Vagina (tissue), 2 donors: Measurements from ENCODE around the gene ZNF407. TPM values are rescaled to one million over a fixed set of nuclear protein-coding genes. Genes with fewer than 3 reads are reported as not detected.

Source experiments
- DNase-seq, 2 donors: peaks; one replicate each; pipeline ENCODE4 v3.0.0-alpha.2; 2017; ENCODE audit errors: extremely low spot score in 2 of 2
- H3K27ac ChIP-seq: fragments of 200-600 bp; sonication (generic); one replicate; pipeline ENCODE4 v1.5.1; 2019
- H3K27me3 ChIP-seq: fragments of 200-600 bp; sonication (generic); one replicate; pipeline ENCODE4 v1.5.1; 2019
- H3K36me3 ChIP-seq, 2 donors: fragments of 200-600 bp; sonication (generic); one replicate each; pipeline ENCODE4 v1.5.1; 2017 to 2019
- H3K4me1 ChIP-seq: fragments of 200-600 bp; sonication (generic); one replicate; pipeline ENCODE4 v1.5.1; 2019
- H3K4me3 ChIP-seq, 2 donors: fragments of 200-600 bp; sonication (generic); 1 replicate in 1 of 2; 2 replicates in 1 of 2; pipeline ENCODE4 v1.5.1; 2016 to 2019
- H3K9me3 ChIP-seq: fragments of 200-600 bp; sonication (generic); one replicate; pipeline ENCODE4 v1.5.1; 2019
- POLR2A ChIP-seq, 2 donors: fragments of 450-650 bp; IDR thresholded peaks; one replicate each; pipeline ENCODE4 v1.6.1; 2017; ENCODE audit warnings: antibody characterized with exemption in 2 of 2, mild to moderate bottlenecking in 2 of 2, moderate library complexity in 2 of 2
- POLR2AphosphoS5 ChIP-seq, 2 donors: sonication (generic); formaldehyde crosslinking; IDR thresholded peaks; one replicate each; pipeline ENCODE4 v1.9.0; 2017; ENCODE audit warnings: antibody characterized with exemption in 2 of 2, mild to moderate bottlenecking in 2 of 2, low read depth in 1 of 2; ENCODE audit not compliant: insufficient read depth in 1 of 2
- intact Hi-C: fragments of 100-400 bp; cut with DNase I; formaldehyde crosslinking; loops from one replicate; pipeline ENCODE4 v1.15.1; 2023
- total RNA-seq: library from RNA; depleted of rRNA; stranded (reverse); fragments of >200 nt; gene quantifications from one replicate; pipeline ENCODE4 v1.2.3, GENCODE V29; 2016
- TF ChIP-seq, protein P1 (sequence below), 3 experiments: fragments of 450-650 bp in 2 of 3; fragments of 200-600 bp in 1 of 3; sonication (generic) in 1 of 3; IDR thresholded peaks; one replicate each; pipeline ENCODE4 v1.5.1; 2017 to 2019; ENCODE audit warnings: antibody characterized with exemption in 3 of 3, mild to moderate bottlenecking in 2 of 3, moderate library complexity in 2 of 3

The ZNF407 gene
- total RNA-seq, 1 donor from 2014 or later = 15.5 TPM

- no peaks in the 10 kb centered on the region for H3K9me3 ChIP-seq
- DNase-seq = no peak
- intact Hi-C loops = no loop called here
- H3K27me3 ChIP-seq = no peaks in the 10 kb centered on the region
- TF ChIP-seq POLR2AphosphoS5 (IDR thresholded peaks at IDR 0.05; ENCODE audit: insufficient read depth in 1 of 2, low read depth in 1 of 2) (no peak), POLR2A (IDR thresholded peaks at IDR 0.05) (no peak)
- TF ChIP-seq, protein P1, sequence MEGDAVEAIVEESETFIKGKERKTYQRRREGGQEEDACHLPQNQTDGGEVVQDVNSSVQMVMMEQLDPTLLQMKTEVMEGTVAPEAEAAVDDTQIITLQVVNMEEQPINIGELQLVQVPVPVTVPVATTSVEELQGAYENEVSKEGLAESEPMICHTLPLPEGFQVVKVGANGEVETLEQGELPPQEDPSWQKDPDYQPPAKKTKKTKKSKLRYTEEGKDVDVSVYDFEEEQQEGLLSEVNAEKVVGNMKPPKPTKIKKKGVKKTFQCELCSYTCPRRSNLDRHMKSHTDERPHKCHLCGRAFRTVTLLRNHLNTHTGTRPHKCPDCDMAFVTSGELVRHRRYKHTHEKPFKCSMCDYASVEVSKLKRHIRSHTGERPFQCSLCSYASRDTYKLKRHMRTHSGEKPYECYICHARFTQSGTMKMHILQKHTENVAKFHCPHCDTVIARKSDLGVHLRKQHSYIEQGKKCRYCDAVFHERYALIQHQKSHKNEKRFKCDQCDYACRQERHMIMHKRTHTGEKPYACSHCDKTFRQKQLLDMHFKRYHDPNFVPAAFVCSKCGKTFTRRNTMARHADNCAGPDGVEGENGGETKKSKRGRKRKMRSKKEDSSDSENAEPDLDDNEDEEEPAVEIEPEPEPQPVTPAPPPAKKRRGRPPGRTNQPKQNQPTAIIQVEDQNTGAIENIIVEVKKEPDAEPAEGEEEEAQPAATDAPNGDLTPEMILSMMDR (IDR thresholded peaks at IDR 0.05) = no peak
- no peaks in the 10 kb centered on the region for H3K36me3 ChIP-seq
- H3K4me1 ChIP-seq = no peaks in the 10 kb centered on the region
- no peak overlapping the region for H3K27ac ChIP-seq
- no peak overlapping the region for H3K4me3 ChIP-seq
Observed at GRCh38 chr18:74928194-74928968, 330.7 kb downstream of the ZNF407 start.

- Histone ChIP-seq H3K27ac (no peak overlapping the region), H3K9me3 (no peaks in the 10 kb centered on the region), H3K4me1 (no peaks in the 10 kb centered on the region), H3K4me3 (no peak overlapping the region), H3K36me3 (no peaks in the 10 kb centered on the region), H3K27me3 (no peaks in the 10 kb centered on the region)
- no peak for DNase-seq
- intact Hi-C loops = no loop called here
- TF ChIP-seq, protein P1 (IDR thresholded peaks at IDR 0.05) = no peak
- TF ChIP-seq POLR2AphosphoS5 (IDR thresholded peaks at IDR 0.05; ENCODE audit: insufficient read depth in 1 of 2, low read depth in 1 of 2) (no peak), POLR2A (IDR thresholded peaks at IDR 0.05) (no peak)
Observed at GRCh38 chr18:74929110-74929509, 331.4 kb downstream of the ZNF407 start.

DNA sequence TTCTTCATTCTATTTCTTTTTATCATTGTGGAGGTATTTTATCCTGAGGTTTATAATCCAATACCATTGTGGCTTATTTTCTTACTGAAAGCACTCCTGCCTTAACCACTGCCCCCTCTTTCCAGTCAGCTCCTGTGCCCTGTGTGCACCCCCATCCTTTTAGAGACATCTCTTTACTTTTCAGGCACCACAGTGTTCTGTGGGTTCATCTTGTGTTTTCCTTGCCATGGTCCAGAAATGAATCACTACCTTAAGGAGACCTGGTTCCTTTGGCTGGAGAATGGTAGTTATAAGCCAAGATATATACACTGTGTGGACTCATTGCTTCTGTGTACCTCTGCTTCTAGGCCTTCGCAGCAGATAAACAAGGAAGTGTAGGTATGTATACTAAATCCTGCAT, 332.9 kb downstream of the ZNF407 start:
- TF ChIP-seq POLR2AphosphoS5 (IDR thresholded peaks at IDR 0.05; ENCODE audit: insufficient read depth in 1 of 2, low read depth in 1 of 2) (no peak), POLR2A (IDR thresholded peaks at IDR 0.05) (no peak)
- TF ChIP-seq, protein P1 (IDR thresholded peaks at IDR 0.05) = no peak
- no peak for DNase-seq
- intact Hi-C loops = no loop called here
- Histone ChIP-seq H3K4me3 (no peak overlapping the region), H3K27me3 (no peaks in the 10 kb centered on the region), H3K27ac (no peak overlapping the region), H3K36me3 (no peaks in the 10 kb centered on the region), H3K4me1 (no peaks in the 10 kb centered on the region), H3K9me3 (no peaks in the 10 kb centered on the region)

GRCh38 chr18:74933930-74934329, 336.3 kb downstream of the ZNF407 start:
- TF ChIP-seq POLR2AphosphoS5 (IDR thresholded peaks at IDR 0.05; ENCODE audit: insufficient read depth in 1 of 2, low read depth in 1 of 2) (no peak), POLR2A (IDR thresholded peaks at IDR 0.05) (no peak)
- TF ChIP-seq, protein P1 (IDR thresholded peaks at IDR 0.05) = no peak
- H3K4me1 ChIP-seq = no peaks in the 10 kb centered on the region
- no peak overlapping the region for H3K27ac ChIP-seq
- DNase-seq = no peak
- intact Hi-C loops = no loop called here
- H3K4me3 ChIP-seq = no peak overlapping the region
- no peaks in the 10 kb centered on the region for H3K9me3 ChIP-seq
- no peaks in the 10 kb centered on the region for H3K36me3 ChIP-seq
- no peaks in the 10 kb centered on the region for H3K27me3 ChIP-seq

DNA sequence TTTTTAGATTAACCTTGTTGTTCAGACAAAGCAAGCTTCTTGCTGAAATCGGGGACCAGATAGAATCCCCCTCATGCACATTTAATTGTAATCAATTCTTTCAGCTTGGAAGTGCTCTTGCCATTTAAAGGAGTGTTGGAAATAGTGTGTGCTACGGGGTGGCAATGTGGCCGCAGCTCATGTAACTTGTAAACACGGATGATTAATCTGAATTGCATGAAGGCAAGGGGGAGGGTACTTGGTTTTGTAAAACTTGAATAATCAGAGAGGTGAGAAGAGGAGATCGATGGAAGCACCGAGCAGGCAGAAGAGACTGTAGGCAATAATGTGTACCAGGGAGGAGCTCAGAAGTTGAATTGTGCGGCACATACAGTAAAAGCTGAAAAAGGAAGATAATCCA, 337.8 kb downstream of the ZNF407 start:
- no peak for DNase-seq
- Histone ChIP-seq H3K27ac (no peak overlapping the region), H3K36me3 (no peaks in the 10 kb centered on the region), H3K27me3 (no peaks in the 10 kb centered on the region), H3K4me1 (no peaks in the 10 kb centered on the region), H3K9me3 (no peaks in the 10 kb centered on the region), H3K4me3 (no peak overlapping the region)
- intact Hi-C loops = no loop called here
- TF ChIP-seq POLR2A (IDR thresholded peaks at IDR 0.05) = no peak
- TF ChIP-seq POLR2AphosphoS5 (IDR thresholded peaks at IDR 0.05; ENCODE audit: insufficient read depth in 1 of 2, low read depth in 1 of 2) = no peak
- TF ChIP-seq, protein P1 (IDR thresholded peaks at IDR 0.05) = no peak
